ENCODE data around the gene OGFOD3. TPM values are rescaled to one million over a fixed set of nuclear protein-coding genes. Genes with fewer than 3 reads are reported as not detected.

Gene OGFOD3
- total and polyA plus RNA-seq, 2 experiments from 2014 or later, result 9.6 to 24.6 TPM

DNA sequence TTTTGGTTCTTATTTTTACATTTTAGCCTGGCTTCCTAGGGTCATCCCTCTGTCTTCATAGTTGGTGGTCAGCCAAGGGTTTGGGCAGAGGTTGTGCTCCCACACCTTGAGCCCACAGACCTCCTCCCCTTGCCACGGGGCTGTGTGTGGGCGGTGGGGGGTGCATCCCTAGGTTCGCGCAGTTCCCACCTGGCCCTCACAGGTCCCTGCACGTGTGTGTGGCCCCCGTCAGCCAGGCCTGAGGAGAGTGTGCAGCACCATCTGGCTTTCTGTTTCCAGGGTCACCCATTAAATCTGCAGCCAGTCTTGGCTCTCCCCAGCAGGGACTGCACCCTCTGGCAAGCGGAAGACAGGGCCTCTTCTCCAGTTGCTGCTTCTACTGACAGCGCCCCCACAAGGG, 13.6 kb upstream of the OGFOD3 start:
- H3K36me3 Mint-ChIP-seq (ENCODE audit: low read depth), result no peaks in the 10 kb centered on the region; the same call in 1 of the 3 replicates

More for the DNA sequence above, 13.6 kb upstream of the OGFOD3 start:
- no peak for DNase-seq (ENCODE audit: low spot score)
- Mint-ChIP-seq H3K27me3 (ENCODE audit: insufficient read depth, low read depth, poor library complexity) (peaks cover 14% of the 10 kb centered on the region), H3K4me1 (peaks cover 3% of the 10 kb centered on the region; the same call in 1 of the 3 replicates), H3K27ac (no peak overlapping the region), H3K9me3 (no peaks in the 10 kb centered on the region), H3K4me3 (no peak overlapping the region)
- no peaks in the 10 kb centered on the region for H3K9me2 ChIP-seq (ENCODE audit: insufficient read depth)
- no peak overlapping the region for H3K4me2 ChIP-seq
- H2AFZ ChIP-seq, result no peak overlapping the region
- no peak overlapping the region for H3K4me3 ChIP-seq
- ATAC-seq, result no peak
- no peaks in the 10 kb centered on the region for H3K27me3 ChIP-seq (ENCODE audit: insufficient read depth)
- H3K36me3 ChIP-seq (ENCODE audit: insufficient read depth), result no peaks in the 10 kb centered on the region
- H3F3A ChIP-seq (replicated peaks; ENCODE audit: low read depth), result no peaks in the 10 kb centered on the region
- TF ChIP-seq, protein P1, sequence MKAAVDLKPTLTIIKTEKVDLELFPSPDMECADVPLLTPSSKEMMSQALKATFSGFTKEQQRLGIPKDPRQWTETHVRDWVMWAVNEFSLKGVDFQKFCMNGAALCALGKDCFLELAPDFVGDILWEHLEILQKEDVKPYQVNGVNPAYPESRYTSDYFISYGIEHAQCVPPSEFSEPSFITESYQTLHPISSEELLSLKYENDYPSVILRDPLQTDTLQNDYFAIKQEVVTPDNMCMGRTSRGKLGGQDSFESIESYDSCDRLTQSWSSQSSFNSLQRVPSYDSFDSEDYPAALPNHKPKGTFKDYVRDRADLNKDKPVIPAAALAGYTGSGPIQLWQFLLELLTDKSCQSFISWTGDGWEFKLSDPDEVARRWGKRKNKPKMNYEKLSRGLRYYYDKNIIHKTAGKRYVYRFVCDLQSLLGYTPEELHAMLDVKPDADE (IDR thresholded peaks at IDR 0.05), result no peak
- TF ChIP-seq, protein P2, sequence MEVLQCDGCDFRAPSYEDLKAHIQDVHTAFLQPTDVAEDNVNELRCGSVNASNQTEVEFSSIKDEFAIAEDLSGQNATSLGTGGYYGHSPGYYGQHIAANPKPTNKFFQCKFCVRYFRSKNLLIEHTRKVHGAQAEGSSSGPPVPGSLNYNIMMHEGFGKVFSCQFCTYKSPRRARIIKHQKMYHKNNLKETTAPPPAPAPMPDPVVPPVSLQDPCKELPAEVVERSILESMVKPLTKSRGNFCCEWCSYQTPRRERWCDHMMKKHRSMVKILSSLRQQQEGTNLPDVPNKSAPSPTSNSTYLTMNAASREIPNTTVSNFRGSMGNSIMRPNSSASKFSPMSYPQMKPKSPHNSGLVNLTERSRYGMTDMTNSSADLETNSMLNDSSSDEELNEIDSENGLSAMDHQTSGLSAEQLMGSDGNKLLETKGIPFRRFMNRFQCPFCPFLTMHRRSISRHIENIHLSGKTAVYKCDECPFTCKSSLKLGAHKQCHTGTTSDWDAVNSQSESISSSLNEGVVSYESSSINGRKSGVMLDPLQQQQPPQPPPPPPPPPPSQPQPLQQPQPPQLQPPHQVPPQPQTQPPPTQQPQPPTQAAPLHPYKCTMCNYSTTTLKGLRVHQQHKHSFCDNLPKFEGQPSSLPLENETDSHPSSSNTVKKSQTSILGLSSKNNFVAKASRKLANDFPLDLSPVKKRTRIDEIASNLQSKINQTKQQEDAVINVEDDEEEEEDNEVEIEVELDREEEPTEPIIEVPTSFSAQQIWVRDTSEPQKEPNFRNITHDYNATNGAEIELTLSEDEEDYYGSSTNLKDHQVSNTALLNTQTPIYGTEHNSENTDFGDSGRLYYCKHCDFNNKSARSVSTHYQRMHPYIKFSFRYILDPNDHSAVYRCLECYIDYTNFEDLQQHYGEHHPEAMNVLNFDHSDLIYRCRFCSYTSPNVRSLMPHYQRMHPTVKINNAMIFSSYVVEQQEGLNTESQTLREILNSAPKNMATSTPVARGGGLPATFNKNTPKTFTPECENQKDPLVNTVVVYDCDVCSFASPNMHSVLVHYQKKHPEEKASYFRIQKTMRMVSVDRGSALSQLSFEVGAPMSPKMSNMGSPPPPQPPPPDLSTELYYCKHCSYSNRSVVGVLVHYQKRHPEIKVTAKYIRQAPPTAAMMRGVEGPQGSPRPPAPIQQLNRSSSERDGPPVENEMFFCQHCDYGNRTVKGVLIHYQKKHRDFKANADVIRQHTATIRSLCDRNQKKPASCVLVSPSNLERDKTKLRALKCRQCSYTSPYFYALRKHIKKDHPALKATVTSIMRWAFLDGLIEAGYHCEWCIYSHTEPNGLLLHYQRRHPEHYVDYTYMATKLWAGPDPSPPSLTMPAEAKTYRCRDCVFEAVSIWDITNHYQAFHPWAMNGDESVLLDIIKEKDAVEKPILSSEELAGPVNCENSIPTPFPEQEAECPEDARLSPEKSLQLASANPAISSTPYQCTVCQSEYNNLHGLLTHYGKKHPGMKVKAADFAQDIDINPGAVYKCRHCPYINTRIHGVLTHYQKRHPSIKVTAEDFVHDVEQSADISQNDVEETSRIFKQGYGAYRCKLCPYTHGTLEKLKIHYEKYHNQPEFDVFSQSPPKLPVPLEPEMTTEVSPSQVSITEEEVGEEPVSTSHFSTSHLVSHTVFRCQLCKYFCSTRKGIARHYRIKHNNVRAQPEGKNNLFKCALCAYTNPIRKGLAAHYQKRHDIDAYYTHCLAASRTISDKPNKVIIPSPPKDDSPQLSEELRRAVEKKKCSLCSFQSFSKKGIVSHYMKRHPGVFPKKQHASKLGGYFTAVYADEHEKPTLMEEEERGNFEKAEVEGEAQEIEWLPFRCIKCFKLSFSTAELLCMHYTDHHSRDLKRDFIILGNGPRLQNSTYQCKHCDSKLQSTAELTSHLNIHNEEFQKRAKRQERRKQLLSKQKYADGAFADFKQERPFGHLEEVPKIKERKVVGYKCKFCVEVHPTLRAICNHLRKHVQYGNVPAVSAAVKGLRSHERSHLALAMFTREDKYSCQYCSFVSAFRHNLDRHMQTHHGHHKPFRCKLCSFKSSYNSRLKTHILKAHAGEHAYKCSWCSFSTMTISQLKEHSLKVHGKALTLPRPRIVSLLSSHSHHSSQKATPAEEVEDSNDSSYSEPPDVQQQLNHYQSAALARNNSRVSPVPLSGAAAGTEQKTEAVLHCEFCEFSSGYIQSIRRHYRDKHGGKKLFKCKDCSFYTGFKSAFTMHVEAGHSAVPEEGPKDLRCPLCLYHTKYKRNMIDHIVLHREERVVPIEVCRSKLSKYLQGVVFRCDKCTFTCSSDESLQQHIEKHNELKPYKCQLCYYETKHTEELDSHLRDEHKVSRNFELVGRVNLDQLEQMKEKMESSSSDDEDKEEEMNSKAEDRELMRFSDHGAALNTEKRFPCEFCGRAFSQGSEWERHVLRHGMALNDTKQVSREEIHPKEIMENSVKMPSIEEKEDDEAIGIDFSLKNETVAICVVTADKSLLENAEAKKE (CRISPR knock-in tag; IDR thresholded peaks at IDR 0.05), result no peak
- TF ChIP-seq, protein P3, sequence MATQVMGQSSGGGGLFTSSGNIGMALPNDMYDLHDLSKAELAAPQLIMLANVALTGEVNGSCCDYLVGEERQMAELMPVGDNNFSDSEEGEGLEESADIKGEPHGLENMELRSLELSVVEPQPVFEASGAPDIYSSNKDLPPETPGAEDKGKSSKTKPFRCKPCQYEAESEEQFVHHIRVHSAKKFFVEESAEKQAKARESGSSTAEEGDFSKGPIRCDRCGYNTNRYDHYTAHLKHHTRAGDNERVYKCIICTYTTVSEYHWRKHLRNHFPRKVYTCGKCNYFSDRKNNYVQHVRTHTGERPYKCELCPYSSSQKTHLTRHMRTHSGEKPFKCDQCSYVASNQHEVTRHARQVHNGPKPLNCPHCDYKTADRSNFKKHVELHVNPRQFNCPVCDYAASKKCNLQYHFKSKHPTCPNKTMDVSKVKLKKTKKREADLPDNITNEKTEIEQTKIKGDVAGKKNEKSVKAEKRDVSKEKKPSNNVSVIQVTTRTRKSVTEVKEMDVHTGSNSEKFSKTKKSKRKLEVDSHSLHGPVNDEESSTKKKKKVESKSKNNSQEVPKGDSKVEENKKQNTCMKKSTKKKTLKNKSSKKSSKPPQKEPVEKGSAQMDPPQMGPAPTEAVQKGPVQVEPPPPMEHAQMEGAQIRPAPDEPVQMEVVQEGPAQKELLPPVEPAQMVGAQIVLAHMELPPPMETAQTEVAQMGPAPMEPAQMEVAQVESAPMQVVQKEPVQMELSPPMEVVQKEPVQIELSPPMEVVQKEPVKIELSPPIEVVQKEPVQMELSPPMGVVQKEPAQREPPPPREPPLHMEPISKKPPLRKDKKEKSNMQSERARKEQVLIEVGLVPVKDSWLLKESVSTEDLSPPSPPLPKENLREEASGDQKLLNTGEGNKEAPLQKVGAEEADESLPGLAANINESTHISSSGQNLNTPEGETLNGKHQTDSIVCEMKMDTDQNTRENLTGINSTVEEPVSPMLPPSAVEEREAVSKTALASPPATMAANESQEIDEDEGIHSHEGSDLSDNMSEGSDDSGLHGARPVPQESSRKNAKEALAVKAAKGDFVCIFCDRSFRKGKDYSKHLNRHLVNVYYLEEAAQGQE (IDR thresholded peaks at IDR 0.05; ENCODE audit: unreplicated experiment), result no peak
- TF ChIP-seq POLR2AphosphoS5 (IDR thresholded peaks at IDR 0.05; ENCODE audit: low read depth) (no peak), STAT1 (IDR thresholded peaks at IDR 0.05; ENCODE audit: unreplicated experiment) (no peak), CREB1 (CRISPR knock-in tag; IDR thresholded peaks at IDR 0.05; ENCODE audit: low read depth) (no peak), EZH2 (IDR thresholded peaks at IDR 0.05; ENCODE audit: low read depth, unreplicated experiment) (no peak), NANOG (IDR thresholded peaks at IDR 0.05; ENCODE audit: borderline replicate concordance) (no peak), ZNF114 (CRISPR knock-in tag; IDR thresholded peaks at IDR 0.05) (no peak), JUNB (IDR thresholded peaks at IDR 0.05; ENCODE audit: unreplicated experiment) (no peak), ZNF331 (CRISPR knock-in tag; IDR thresholded peaks at IDR 0.05; ENCODE audit: low read depth) (no peak), EZH2phosphoT487 (IDR thresholded peaks at IDR 0.05; ENCODE audit: unreplicated experiment) (no peak)
- TF ChIP-seq, protein P4, sequence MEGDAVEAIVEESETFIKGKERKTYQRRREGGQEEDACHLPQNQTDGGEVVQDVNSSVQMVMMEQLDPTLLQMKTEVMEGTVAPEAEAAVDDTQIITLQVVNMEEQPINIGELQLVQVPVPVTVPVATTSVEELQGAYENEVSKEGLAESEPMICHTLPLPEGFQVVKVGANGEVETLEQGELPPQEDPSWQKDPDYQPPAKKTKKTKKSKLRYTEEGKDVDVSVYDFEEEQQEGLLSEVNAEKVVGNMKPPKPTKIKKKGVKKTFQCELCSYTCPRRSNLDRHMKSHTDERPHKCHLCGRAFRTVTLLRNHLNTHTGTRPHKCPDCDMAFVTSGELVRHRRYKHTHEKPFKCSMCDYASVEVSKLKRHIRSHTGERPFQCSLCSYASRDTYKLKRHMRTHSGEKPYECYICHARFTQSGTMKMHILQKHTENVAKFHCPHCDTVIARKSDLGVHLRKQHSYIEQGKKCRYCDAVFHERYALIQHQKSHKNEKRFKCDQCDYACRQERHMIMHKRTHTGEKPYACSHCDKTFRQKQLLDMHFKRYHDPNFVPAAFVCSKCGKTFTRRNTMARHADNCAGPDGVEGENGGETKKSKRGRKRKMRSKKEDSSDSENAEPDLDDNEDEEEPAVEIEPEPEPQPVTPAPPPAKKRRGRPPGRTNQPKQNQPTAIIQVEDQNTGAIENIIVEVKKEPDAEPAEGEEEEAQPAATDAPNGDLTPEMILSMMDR (conservative IDR thresholded peaks at IDR 0.05; ENCODE audit: low read depth in 2 of 2), result no peak; a peak in 1 of 4 replicates
- H3K4me1 ChIP-seq (ENCODE audit: insufficient read depth), result no peaks in the 10 kb centered on the region
- H3K27ac ChIP-seq (ENCODE audit: low read depth), result no peak overlapping the region
- no peaks in the 10 kb centered on the region for H3K79me2 ChIP-seq (replicated peaks; ENCODE audit: insufficient read depth)
- H4K20me1 ChIP-seq (replicated peaks; ENCODE audit: insufficient read depth), result no peaks in the 10 kb centered on the region; the same call in 1 of the 2 replicates
